ENCODE measurements around the gene PPAT. TPM values are rescaled to one million over a fixed set of nuclear protein-coding genes. Genes with fewer than 3 reads are reported as not detected.
A peak's percentile ranks its signal among the peaks of the same experiment; 100 is the strongest.

The PPAT gene
- 10 to 100 TPM in 1 of 2 donors, 1 to 10 TPM in 1; 7.6 to 11.0 TPM for total RNA-seq
- polyA plus RNA-seq, result 1 to 10 TPM; 3.7 TPM

GRCh38 chr4:56435140-56435926, at the start of gene PPAT:
PPAT (minus strand) TSS chr4:56435615; CDS start chr4:56435477, 138 bp downstream.
- H3K9me3 ChIP-seq (ENCODE audit: control insufficient read depth in 4 of 4, low read length in 3 of 4), result no peaks in the 10 kb centered on the region
- TF ChIP-seq NR2F2 (IDR thresholded peaks at IDR 0.05) (no peak), ZBTB33 (IDR thresholded peaks at IDR 0.05) (no peak), FOXA2 (IDR thresholded peaks at IDR 0.05) (no peak), YY1 (IDR thresholded peaks at IDR 0.05) (peak; percentile 13), RXRA (IDR thresholded peaks at IDR 0.05) (peak in 1 of 2 donors; percentile 51), ATF3 (IDR thresholded peaks at IDR 0.05) (no peak), CTCF (IDR thresholded peaks at IDR 0.05; ENCODE audit: low read depth, low read length, missing input control) (peak; percentile 31), FOXA1 (IDR thresholded peaks at IDR 0.05) (no peak), JUND (IDR thresholded peaks at IDR 0.05) (no peak), TAF1 (conservative IDR thresholded peaks at IDR 0.05) (no peak), MAX (IDR thresholded peaks at IDR 0.05) (peak; percentile 96), REST (IDR thresholded peaks at IDR 0.05) (peak; percentile 44), GABPA (IDR thresholded peaks at IDR 0.05 in 1 of 2, conservative IDR thresholded peaks at IDR 0.05 in 1 of 2) (peak in 1 of 2 donors; percentile 46), SP1 (IDR thresholded peaks at IDR 0.05) (peak; percentile 81), EGR1 (IDR thresholded peaks at IDR 0.05; ENCODE audit: low read depth in 2 of 2) (peak in 1 of 2 donors; percentile 63), HNF4G (IDR thresholded peaks at IDR 0.05) (no peak), RAD21 (IDR thresholded peaks at IDR 0.05) (peak in 1 of 2 donors; percentile 43), HNF4A (conservative IDR thresholded peaks at IDR 0.05) (no peak)
- WGBS, result under 1% methylated on average over 61 of the region's 61 CpGs
- DNase-seq (ENCODE audit: low spot score), result peak; percentile 99
- H3K36me3 ChIP-seq (ENCODE audit: control insufficient read depth in 4 of 4, insufficient read depth in 3 of 4, low read depth in 1 of 4, low read length in 3 of 4), result peaks cover 0 to 3% (median 0%) of the 10 kb centered on the region in 4 donors
- H3K27me3 ChIP-seq (ENCODE audit: control insufficient read depth in 4 of 4, insufficient read depth in 4 of 4, low read length in 3 of 4), result no peaks in the 10 kb centered on the region
- peak within 1 kb of the TSS; percentile 74 to 75 for H3K9ac ChIP-seq (ENCODE audit: low read depth in 1 of 2, low read length in 2 of 2)
- peak within 1 kb of the TSS; percentile 91 to 95 (median 92) for H3K4me3 ChIP-seq (ENCODE audit: low read depth in 1 of 3, low read length in 3 of 3)
- H3K4me1 ChIP-seq (ENCODE audit: control insufficient read depth in 4 of 4, insufficient read depth in 4 of 4, low read length in 3 of 4), result peaks cover 4 to 26% (median 9%) of the 10 kb centered on the region in 4 donors
- peak within 1 kb of the TSS; percentile 96 to 98 for H3K27ac ChIP-seq (ENCODE audit: low read depth in 1 of 2, low read length in 2 of 2)
